ENCODE data around the gene CLEC3A.
"Not testable (repeated sequence)": the region's sequence is repeated elsewhere in the genome, so short reads cannot be mapped to it uniquely, and the experiment has no call there.

The CLEC3A gene

DNA sequence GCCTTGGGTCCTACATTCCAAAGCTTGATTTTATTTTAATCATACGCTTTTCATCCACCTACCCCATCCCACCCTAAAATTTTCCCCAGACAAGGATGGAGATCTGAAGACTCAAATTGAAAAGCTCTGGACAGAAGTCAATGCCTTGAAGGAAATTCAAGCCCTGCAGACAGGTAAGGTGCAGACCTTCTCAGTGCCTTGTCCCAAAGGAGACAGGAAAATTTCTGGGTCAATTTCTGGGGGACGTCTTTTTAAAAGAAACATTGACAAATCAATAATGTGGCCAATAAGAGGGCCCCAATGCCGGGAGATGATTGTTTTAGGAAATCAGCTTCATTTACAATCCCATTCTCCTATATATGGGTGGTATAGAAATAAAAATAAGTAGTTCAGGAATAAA lies 5.7 kb downstream of the CLEC3A start:
- DNase-seq (ENCODE audit: low read depth in 2 of 2): no peak

DNA sequence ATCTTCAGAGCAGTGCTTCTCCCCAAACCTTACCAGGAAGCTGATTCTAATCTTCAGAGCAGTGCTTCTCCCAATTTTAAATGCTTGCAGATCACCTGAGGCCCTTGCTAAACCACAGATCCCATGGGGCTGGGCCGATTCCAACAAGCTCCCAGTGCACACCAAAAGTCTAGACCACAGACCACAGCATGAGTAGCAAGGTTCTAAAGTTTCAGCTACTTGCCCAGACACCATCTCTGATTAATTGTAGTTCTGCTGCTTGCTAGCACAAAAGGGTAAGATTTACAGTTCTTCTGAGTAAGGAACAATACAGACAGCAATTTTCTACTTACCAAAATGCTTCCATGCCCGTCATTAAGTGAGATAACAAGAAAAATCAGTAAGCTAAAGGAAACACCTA lies 12.2 kb downstream of the CLEC3A start:
- no peak for DNase-seq (ENCODE audit: low read depth in 2 of 2)

DNA sequence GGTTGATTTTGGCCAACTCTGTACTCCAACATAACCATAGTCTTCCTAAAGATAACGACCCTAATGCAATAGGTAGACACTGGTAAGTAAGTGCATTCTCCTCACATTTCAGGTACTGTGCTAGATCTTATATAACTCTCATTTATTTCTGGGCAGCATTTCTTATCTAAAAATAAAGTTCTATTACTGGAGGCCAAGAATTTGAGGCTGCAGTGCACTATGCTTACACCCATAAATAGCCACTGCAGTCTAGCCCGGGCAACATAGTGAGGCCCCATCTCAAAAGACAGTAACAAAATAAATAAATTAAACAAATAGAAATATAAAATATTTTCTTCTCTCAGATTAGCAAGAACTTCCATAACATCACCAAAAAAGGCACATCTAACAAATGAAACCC lies 12.7 kb downstream of the CLEC3A start:
- DNase-seq (ENCODE audit: low read depth in 2 of 2): no peak

DNA sequence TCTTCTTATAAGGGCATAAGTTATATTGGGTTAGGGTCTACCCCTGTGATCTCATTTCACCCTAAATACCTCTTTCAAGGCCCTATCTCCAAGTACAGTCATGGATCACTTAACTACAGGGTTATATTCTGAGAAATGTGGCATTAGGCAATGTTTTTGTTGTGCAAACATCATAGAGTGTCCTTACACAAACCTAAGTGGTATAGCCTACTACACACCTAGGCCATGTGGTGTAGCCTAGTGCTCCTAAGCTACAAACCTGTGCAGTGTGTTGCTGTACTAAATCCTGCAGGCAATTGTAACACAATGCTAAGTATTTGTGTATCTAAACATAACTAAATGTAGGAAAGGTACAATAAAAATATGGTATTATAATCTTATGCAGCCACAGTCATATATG lies 18.0 kb downstream of the CLEC3A start:
- no peak for DNase-seq (ENCODE audit: low read depth in 2 of 2)

DNA sequence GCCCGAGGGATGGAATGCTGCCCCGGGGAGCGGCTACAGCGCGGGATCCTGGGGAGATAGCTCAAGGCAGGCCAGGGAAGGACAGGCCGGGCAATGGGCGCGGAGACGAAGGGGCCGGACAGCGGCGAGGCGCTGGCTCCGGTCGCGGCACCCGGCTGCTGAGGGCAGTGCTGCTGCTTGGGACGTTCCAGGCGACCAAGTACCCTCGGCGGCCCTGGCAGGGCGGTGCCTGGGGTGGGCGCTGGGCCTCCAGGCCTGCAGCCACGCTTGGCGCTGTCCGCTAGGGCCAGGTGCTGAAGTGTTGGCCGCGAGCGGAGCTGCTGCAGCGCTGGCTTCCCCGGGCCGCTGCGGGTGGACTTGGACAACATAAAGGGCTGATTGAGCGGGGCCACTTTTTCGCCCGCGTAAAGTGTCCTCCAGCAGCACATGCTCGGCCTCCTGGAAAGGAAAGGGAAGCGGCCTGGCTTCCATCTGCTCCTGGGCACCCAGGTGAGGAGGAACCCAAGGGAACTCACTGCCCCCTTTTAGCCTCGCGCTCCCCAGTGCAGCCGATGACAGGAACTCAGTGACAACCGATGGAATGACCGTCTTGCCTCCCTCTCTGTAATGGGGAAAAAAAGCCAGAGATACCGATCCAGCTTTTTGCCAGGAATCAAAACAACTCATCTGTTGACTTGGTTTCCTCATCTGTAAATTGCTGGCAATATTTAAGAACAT lies 23.7 kb downstream of the CLEC3A start:
- DNase-seq (ENCODE audit: low read depth in 2 of 2): no peak

DNA sequence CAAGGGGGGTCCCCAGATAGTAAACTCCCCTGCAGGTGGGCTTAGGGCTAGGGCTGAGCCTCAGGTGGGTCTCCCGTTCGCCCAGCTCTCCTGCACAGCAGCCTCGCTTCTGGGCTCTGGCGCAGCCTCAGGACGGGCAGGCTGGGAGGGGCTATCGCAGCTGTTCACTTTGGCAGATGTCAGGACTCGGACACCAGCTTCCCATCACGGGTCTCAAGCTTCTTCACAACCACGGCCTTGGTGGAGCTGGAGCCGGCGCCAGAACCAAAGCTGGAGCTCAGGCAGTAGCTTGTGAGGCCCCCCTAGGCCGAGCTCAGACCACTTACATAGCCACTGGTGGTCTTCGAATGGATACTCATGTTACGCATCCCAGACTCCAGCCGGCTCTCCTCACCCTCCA lies 26.0 kb downstream of the CLEC3A start:
- no peak for DNase-seq (ENCODE audit: low read depth in 2 of 2)

DNA sequence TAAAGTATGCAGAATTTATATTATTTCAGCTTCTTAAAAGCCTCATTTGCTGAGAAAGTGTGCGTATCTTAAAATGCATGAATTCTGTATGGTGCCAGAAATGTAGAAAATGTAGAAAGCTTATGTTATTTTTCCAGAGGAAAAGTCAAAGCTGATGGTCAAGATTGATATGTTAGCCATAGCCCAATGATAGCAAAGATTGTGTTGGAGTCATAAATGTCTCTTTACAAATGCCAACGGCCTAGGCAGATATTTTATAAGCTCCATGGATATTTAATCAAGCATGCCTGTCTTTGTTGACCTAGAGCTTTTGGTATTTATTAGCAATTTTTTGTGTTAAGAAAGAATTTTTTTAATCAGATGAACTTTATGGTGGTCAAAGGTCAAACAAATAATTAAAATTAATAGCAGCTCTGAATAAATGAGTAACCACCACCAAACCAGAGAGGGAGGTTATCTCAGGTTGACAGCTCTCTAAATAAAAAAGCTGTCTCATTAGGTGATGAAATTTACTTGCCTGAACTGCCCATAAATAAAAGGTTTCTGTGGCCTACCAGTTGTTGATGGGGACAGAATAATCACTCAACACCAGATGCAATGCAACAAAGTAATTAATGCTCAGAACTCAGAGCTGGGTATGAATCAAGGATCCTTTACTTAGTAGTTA lies 28.5 kb downstream of the CLEC3A start:
- DNase-seq (ENCODE audit: low read depth in 2 of 2): no peak

DNA sequence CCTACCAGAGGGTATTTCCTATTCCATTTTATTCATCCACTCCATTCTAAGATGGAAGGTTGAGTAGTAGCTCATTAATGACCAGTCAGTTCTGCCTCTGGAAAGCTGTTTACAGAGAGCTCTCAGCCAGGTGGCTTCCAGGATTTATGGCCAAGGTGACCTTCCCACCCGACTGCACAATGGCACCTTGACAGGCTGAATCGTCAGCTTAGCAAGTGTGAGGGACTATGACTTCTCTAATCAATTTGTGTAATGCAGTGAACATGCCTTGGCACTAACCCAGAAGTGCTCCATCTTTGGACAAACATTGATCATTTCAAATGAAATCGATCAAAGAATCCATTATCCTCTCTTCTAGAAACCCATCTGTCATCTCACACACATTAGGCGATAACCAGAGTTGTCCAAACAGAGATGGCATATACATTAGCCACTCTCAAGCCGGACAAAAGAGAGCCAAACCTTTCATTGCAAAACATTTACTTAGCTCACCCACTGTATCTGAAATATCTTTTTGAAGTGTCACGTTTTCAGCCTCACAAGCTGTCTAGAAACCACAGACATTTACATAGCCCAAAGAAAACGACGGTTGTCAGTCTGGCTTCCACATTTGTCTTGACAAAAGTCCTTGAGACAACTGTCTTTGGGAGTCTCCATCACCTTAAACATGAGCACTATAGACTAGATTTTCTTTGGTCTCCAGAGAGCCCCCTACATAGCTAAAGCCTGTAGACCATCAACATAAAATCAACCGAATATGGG lies 35.6 kb downstream of the CLEC3A start:
- DNase-seq (ENCODE audit: low read depth in 2 of 2): no peak

DNA sequence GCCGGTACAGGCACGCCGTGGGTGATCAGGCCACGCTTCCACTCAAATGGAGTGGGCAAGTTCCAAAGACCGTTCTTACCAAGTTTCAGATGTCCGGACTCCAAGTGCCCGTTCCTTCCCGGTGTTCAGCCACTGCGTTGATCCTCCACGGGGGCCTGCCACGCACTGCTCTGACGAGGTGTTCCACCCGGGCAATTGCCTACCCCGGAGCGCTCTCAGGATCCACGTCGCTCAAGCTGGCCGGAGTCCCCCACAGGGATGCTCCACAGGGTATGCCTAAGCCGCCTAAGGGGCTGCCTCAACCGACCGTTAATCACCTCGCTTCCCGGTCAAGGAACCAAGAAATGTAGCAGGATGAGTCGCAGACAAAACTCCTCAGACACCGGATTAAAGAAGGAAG lies 37.5 kb downstream of the CLEC3A start:
- DNase-seq (ENCODE audit: low read depth in 2 of 2): not testable (repeated sequence)

DNA sequence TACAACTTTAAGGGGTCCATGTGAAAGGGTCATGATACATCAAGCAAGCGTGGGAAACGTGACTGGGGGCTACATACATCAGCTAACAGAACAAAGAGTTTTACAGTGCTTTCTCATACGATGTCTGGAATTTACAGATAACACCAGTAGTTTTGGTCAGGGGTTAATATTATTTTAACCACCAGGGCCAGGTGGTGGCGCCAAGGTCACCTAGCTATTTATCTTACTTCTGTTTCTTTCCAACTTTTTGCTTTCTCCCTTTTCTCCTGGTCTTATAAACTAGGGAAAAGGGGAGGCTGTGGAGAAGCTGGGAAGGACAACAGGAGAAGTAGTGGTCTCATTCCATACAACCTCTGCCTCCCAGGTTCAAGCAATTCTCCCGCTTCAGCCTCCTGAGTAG lies 37.9 kb downstream of the CLEC3A start:
- no peak for DNase-seq (ENCODE audit: low read depth in 2 of 2)

DNA sequence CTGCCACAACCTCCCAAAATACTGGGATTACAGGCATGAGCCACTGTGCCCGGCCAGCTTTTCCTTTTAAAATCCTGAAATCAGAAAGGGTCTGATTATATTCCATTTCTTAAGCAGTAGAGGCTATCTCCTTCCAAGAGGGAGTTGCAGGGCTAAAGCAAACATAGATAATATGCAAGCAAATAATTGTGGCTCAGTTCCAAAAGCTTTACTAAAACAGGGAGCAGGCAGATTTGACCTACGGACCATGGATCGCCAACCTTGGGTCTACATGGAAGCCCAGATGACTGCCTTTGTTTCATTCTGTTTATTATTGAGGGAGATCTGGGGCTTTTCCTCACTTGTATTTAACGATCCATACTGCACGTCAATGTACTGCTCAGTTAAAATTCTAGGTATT lies 38.5 kb downstream of the CLEC3A start:
- no peak for DNase-seq (ENCODE audit: low read depth in 2 of 2)

DNA sequence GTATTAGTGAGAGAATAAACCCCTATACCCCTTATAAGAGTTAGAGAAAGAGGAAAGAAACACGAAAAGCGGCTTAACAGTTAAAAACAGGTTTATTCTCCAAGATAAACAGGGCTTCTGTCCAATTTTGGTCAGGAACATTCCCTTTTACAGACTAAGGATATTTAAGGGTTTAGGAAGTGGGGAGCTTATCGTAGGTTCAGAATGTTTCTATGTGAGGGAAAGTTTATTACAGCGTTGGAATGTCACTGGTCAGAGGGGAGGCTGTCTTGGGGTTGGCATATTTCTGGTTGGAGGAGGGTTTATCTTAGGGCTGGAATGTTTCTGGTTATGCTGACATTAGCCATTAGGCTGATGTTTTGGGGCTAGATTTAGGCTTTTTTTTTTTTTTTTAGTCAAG lies 43.0 kb downstream of the CLEC3A start:
- DNase-seq (ENCODE audit: low read depth in 2 of 2): no peak

DNA sequence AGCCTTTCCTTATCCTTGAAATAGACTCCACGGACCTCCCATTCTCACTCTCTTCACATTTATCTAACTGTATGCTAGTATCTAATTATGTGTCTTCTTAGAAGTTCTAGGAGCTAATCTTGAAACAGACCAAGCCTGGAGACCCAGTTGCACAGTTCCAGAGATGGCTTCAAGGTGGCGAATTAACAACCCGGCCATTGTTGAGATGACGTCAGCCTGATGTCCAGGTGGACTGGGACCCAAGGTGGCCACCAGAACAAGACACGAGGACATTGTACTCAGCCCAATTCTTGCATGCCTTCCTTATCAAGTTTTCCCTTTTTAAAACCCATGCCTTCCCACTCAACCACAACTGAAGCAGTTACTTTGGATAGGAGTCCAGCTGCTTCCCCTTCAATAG lies 47.6 kb downstream of the CLEC3A start:
- DNase-seq (ENCODE audit: low read depth in 2 of 2): no peak

DNA sequence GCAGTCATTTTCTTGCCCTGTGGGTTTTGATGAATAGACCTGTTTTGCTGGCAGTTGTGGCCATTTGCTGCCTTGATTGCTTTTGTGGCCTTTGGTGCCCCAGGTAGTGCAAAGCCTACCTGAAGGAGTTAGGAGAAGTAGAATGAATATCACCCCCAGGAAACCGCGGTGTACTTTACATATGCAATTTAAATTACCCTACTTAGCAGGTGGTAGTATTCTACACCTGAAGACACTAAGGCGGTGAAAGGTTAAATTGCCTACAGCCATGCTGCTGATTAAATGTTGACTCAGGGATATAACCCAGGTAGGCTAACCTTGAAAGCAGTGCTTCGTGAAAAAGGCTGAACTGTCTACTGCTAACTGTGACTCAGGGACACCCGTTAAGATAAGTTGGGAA lies 49.9 kb downstream of the CLEC3A start:
- DNase-seq (ENCODE audit: low read depth in 2 of 2): no peak

DNA sequence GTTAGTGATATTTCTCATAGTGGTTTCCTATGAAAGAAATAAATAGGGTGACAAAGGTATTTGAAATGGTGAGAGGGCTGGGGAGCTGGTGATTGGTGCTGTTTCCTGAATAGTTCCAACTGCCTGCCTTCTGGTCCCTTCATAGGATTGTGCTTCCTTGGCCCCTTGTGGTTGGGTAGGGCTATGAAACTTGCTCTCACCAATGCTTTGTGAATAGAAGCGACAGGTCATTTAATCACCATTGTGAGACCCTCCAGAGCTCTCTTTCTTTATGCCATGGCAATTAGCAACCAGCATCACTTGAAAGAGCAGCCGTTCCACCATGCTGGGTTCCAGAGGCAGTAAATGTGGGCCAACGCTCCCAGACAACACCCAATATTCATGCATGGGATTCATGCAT lies 53.5 kb downstream of the CLEC3A start:
- no peak for DNase-seq (ENCODE audit: low read depth in 2 of 2)

DNA sequence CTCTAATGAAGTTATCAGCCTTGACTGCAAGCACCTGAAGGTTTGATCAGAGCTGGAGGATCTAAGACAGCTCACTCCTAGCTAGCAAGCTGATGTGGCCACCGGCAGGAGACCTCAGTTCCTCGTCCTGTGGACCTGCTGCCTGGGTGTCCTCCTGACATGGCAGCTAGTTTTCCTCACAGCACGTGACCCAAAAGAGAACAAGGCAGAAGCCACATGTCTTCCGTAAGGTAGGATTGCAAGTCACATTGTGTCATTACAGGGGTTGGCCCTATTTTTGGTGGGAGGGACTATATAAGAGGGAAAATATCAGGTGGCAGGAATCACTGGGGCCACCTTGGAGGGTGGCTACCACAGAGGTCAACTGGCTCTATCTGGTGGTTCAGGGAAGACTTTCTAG lies 59.0 kb downstream of the CLEC3A start:
- no peak for DNase-seq (ENCODE audit: low read depth in 2 of 2)

Measured in activated CD8-positive, alpha-beta memory T cell treated with anti-CD3 and anti-CD28 coated beads for 4 hours (primary cell).